ENCODE data around the gene ZFAND3.

ZFAND3 gene

DNA sequence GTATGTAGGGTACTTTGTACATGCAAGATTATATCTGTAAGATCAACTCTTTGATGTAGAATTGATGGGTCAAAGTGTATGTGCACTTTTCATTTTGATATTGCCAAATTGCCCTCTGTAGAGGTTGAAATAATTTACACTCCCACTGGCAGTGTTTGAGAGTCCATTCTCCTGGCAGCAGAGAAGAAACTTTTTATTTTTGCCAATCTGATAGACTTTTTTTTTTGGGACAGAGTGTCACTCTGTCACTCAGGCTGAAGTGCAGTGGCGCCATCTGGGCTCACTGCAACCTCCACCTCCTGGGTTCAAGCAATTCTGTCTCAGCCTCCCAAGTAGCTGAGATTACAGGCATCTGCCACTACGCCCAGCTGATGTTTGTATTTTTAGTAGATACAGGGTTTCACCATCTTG lies 199.2 kb downstream of the ZFAND3 start:
- Histone ChIP-seq H3K4me3 (ENCODE audit: low read depth in 1 of 2, low read length in 2 of 2) (no peak overlapping the region), H4K20me1 (ENCODE audit: insufficient read depth, low read length) (peaks cover 16% of the 10 kb centered on the region), H3K9me3 (ENCODE audit: insufficient read depth, low read length, severe bottlenecking) (no peaks in the 10 kb centered on the region), H3K36me3 (ENCODE audit: insufficient read depth, low read length) (no peaks in the 10 kb centered on the region), H3K79me2 (ENCODE audit: insufficient read depth, low read length) (peaks cover 37% of the 10 kb centered on the region), H3K9ac (ENCODE audit: low read depth, low read length) (no peak overlapping the region), H3K4me2 (ENCODE audit: insufficient read depth, low read length) (no peak overlapping the region), H3K4me1 (ENCODE audit: insufficient read depth, low read length) (no peaks in the 10 kb centered on the region), H2AFZ (ENCODE audit: low read depth, low read length) (no peak overlapping the region), H3K27ac (ENCODE audit: low read length) (no peak overlapping the region), H3K27me3 (ENCODE audit: insufficient read depth, low read length, poor library complexity) (no peaks in the 10 kb centered on the region)
- ATAC-seq (ENCODE audit: insufficient read depth, low read depth) = no peak
- DNase-seq = peak; percentile 13
- TF ChIP-seq, protein P1, sequence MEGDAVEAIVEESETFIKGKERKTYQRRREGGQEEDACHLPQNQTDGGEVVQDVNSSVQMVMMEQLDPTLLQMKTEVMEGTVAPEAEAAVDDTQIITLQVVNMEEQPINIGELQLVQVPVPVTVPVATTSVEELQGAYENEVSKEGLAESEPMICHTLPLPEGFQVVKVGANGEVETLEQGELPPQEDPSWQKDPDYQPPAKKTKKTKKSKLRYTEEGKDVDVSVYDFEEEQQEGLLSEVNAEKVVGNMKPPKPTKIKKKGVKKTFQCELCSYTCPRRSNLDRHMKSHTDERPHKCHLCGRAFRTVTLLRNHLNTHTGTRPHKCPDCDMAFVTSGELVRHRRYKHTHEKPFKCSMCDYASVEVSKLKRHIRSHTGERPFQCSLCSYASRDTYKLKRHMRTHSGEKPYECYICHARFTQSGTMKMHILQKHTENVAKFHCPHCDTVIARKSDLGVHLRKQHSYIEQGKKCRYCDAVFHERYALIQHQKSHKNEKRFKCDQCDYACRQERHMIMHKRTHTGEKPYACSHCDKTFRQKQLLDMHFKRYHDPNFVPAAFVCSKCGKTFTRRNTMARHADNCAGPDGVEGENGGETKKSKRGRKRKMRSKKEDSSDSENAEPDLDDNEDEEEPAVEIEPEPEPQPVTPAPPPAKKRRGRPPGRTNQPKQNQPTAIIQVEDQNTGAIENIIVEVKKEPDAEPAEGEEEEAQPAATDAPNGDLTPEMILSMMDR (IDR thresholded peaks at IDR 0.05; ENCODE audit: borderline replicate concordance, extremely low read depth, low read length, poor library complexity, severe bottlenecking) = peak; percentile 23
- no peak for TF ChIP-seq EZH2 (IDR thresholded peaks at IDR 0.05; ENCODE audit: borderline replicate concordance, low read depth, low read length, severe bottlenecking)

DNA sequence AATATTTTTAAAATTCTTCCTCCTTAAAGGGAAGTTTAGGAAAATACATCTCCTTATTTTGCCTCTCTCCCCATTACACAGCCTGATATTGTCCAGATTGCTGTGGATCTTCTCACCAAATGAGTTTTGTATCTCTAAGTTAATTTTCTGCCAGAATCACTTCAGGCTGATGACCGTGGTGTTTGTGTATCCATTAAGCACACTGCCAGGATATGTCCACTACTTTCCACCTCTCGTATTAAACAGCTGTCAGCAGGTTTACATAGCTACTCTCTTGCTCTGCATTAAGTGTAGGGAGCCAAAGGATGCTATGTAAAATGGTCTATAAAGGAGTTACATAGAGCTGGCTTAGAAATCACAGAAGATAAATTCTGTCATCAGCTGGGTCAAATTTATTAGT lies 201.1 kb downstream of the ZFAND3 start:
- Histone ChIP-seq H3K4me3 (ENCODE audit: low read depth in 1 of 2, low read length in 2 of 2) (no peak overlapping the region), H3K4me1 (ENCODE audit: insufficient read depth, low read length) (no peaks in the 10 kb centered on the region), H3K27me3 (ENCODE audit: insufficient read depth, low read length, poor library complexity) (no peaks in the 10 kb centered on the region), H3K9ac (ENCODE audit: low read depth, low read length) (no peak overlapping the region), H3K36me3 (ENCODE audit: insufficient read depth, low read length) (no peaks in the 10 kb centered on the region), H3K4me2 (ENCODE audit: insufficient read depth, low read length) (no peak overlapping the region), H3K79me2 (ENCODE audit: insufficient read depth, low read length) (peaks cover 46% of the 10 kb centered on the region), H3K27ac (ENCODE audit: low read length) (no peak overlapping the region), H2AFZ (ENCODE audit: low read depth, low read length) (no peak overlapping the region), H4K20me1 (ENCODE audit: insufficient read depth, low read length) (peaks cover 13% of the 10 kb centered on the region), H3K9me3 (ENCODE audit: insufficient read depth, low read length, severe bottlenecking) (peaks cover 4% of the 10 kb centered on the region)
- no peak for ATAC-seq (ENCODE audit: insufficient read depth, low read depth)
- no peak for DNase-seq
- no peak for TF ChIP-seq EZH2 (IDR thresholded peaks at IDR 0.05; ENCODE audit: borderline replicate concordance, low read depth, low read length, severe bottlenecking)
- TF ChIP-seq, protein P1 (IDR thresholded peaks at IDR 0.05; ENCODE audit: borderline replicate concordance, extremely low read depth, low read length, poor library complexity, severe bottlenecking) = no peak

DNA sequence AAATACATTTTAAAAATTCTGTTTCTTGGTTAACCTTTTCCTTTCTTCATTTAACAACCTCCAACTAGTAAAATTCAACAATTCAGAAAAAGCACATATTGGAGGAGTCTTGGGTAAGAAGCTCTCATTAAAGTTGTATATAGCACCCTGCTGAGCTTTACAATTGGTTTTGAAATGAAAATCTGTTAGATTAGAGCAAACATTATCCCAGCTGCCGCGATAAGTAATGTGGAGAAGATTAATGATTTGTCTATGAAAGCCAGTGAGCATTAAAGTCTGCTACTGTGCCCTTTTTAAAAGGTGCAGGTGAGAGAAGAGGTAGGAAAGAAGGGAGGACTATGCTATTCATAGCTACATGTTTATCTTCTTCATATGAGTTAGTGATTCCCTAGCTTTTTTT lies 201.5 kb downstream of the ZFAND3 start:
- no peak overlapping the region for H2AFZ ChIP-seq (ENCODE audit: low read depth, low read length)
- H3K4me1 ChIP-seq (ENCODE audit: insufficient read depth, low read length) = no peaks in the 10 kb centered on the region
- peaks cover 46% of the 10 kb centered on the region for H3K79me2 ChIP-seq (ENCODE audit: insufficient read depth, low read length)
- H3K9ac ChIP-seq (ENCODE audit: low read depth, low read length) = no peak overlapping the region
- no peak overlapping the region for H3K4me3 ChIP-seq (ENCODE audit: low read depth in 1 of 2, low read length in 2 of 2)
- no peak for DNase-seq
- H3K36me3 ChIP-seq (ENCODE audit: insufficient read depth, low read length) = no peaks in the 10 kb centered on the region
- ATAC-seq (ENCODE audit: insufficient read depth, low read depth) = no peak
- no peaks in the 10 kb centered on the region for H3K27me3 ChIP-seq (ENCODE audit: insufficient read depth, low read length, poor library complexity)
- TF ChIP-seq, protein P1 (IDR thresholded peaks at IDR 0.05; ENCODE audit: borderline replicate concordance, extremely low read depth, low read length, poor library complexity, severe bottlenecking) = no peak
- H4K20me1 ChIP-seq (ENCODE audit: insufficient read depth, low read length) = peaks cover 11% of the 10 kb centered on the region
- H3K27ac ChIP-seq (ENCODE audit: low read length) = no peak overlapping the region
- peaks cover 4% of the 10 kb centered on the region for H3K9me3 ChIP-seq (ENCODE audit: insufficient read depth, low read length, severe bottlenecking)
- H3K4me2 ChIP-seq (ENCODE audit: insufficient read depth, low read length) = no peak overlapping the region

DNA sequence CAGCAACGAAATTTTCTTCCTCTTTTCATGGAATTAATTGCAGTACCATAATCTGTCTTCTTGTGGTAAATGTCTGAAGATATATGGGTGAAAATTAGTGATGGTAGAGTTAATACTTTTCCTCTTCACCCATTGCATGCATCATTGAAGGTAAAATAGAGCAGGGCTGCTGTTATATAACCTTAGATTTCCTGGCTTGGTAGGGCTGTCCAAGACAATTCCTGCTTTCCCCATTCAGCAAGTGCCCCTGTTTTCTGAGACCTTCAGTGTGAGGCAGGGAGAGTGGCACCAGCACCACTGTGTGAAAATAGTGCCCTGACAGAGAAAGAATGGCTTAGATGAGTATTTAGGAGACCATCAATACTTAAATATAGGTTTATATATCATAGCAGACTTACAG lies 202.0 kb downstream of the ZFAND3 start:
- DNase-seq (no peak), ATAC-seq (ENCODE audit: insufficient read depth, low read depth) (no peak)
- Histone ChIP-seq H3K9me3 (ENCODE audit: insufficient read depth, low read length, severe bottlenecking) (peaks cover 4% of the 10 kb centered on the region), H3K36me3 (ENCODE audit: insufficient read depth, low read length) (no peaks in the 10 kb centered on the region), H3K4me1 (ENCODE audit: insufficient read depth, low read length) (peaks cover 3% of the 10 kb centered on the region; the same call in 1 of the 2 replicates), H3K79me2 (ENCODE audit: insufficient read depth, low read length) (peaks cover 46% of the 10 kb centered on the region), H3K4me2 (ENCODE audit: insufficient read depth, low read length) (no peak overlapping the region), H3K4me3 (ENCODE audit: low read depth in 1 of 2, low read length in 2 of 2) (no peak overlapping the region), H4K20me1 (ENCODE audit: insufficient read depth, low read length) (peaks cover 11% of the 10 kb centered on the region), H3K27ac (ENCODE audit: low read length) (no peak overlapping the region), H3K9ac (ENCODE audit: low read depth, low read length) (no peak overlapping the region), H3K27me3 (ENCODE audit: insufficient read depth, low read length, poor library complexity) (no peaks in the 10 kb centered on the region), H2AFZ (ENCODE audit: low read depth, low read length) (no peak overlapping the region)
- TF ChIP-seq EZH2 (IDR thresholded peaks at IDR 0.05; ENCODE audit: borderline replicate concordance, low read depth, low read length, severe bottlenecking) = no peak
- TF ChIP-seq, protein P1 (IDR thresholded peaks at IDR 0.05; ENCODE audit: borderline replicate concordance, extremely low read depth, low read length, poor library complexity, severe bottlenecking) = no peak
